IMR-90 (cell line): ENCODE measurements around the gene ELFN2. TPM values are rescaled to one million over a fixed set of nuclear protein-coding genes. Genes with fewer than 3 reads are reported as not detected.

Experiments
- ATAC-seq: fragments of 200-7000 bp; cut with Tn5 transposase; 2 replicates; pipeline ENCODE4 v1.9.1; 2020; ENCODE audit warnings: low read depth, mild to moderate bottlenecking, moderate library complexity
- BruUV-seq: library from RNA; stranded (reverse); fragments of 400-500 nt; replicated peaks from 2 replicates; lab custom pipeline; 2021; lab: Mats Ljungman, UMichigan
- CTCF ChIA-PET: fragments of 300-600 bp; formaldehyde crosslinking; extraction: SDS; loops from one replicate; lab custom pipeline; 2021; ENCODE audit warnings: antibody characterized with exemption; lab: Yijun Ruan, JAX
- POLR2A ChIA-PET: fragments of 300-600 bp; sonication (Branson Sonifier 250); formaldehyde crosslinking; loops from one replicate; lab custom pipeline; 2022; ENCODE audit warnings: antibody characterized with exemption; ENCODE audit not compliant: unreplicated experiment; lab: Charles Lee
- DNase-seq: peaks from one replicate; pipeline ENCODE4 v3.0.0; 2013
- H2AFZ ChIP-seq: replicated peaks from 2 replicates; pipeline ENCODE3; 2013; ENCODE audit warnings: low read length, mild to moderate bottlenecking; ENCODE audit not compliant: poor library complexity
- H2AK5ac ChIP-seq: 2 replicates; pipeline ENCODE4 v1.6.1; 2013; ENCODE audit warnings: low read depth, low read length, inconsistent platforms
- H2AK9ac ChIP-seq: replicated peaks from 2 replicates; pipeline ENCODE3; 2013; ENCODE audit warnings: mild to moderate bottlenecking, low read depth, low read length, moderate library complexity; ENCODE audit not compliant: poor library complexity
- H2BK120ac ChIP-seq: 2 replicates; pipeline ENCODE4 v1.6.1; 2013; ENCODE audit warnings: low read depth, low read length, inconsistent platforms
- H2BK15ac ChIP-seq: 3 replicates; pipeline ENCODE4 v1.6.1; 2013; ENCODE audit warnings: low read depth, low read length, inconsistent platforms
- H2BK20ac ChIP-seq: 2 replicates; pipeline ENCODE4 v1.6.1; 2013; ENCODE audit warnings: low read depth, mild to moderate bottlenecking, inconsistent platforms, low read length, moderate library complexity
- H2BK5ac ChIP-seq: 2 replicates; pipeline ENCODE4 v1.6.1; 2013; ENCODE audit warnings: mild to moderate bottlenecking, low read depth, low read length, inconsistent platforms; ENCODE audit not compliant: poor library complexity, severe bottlenecking
- H3K14ac ChIP-seq: replicated peaks from 2 replicates; pipeline ENCODE4 v1.6.1; 2013; ENCODE audit warnings: low read depth, low read length, inconsistent platforms
- H3K18ac ChIP-seq: 2 replicates; pipeline ENCODE4 v1.6.1; 2013; ENCODE audit warnings: low read depth, low read length, control low read depth
- H3K23ac ChIP-seq: 2 replicates; pipeline ENCODE4 v1.6.1; 2013; ENCODE audit warnings: low read depth, low read length, inconsistent platforms
- H3K27ac ChIP-seq: 2 replicates; pipeline ENCODE4 v1.5.1; 2013; ENCODE audit warnings: mild to moderate bottlenecking, control low read depth, low read length; ENCODE audit not compliant: insufficient read depth
- H3K27me3 ChIP-seq: 2 replicates; pipeline ENCODE4 v1.6.1; 2013; ENCODE audit warnings: low read length; ENCODE audit not compliant: control insufficient read depth, insufficient read depth
- H3K36me3 ChIP-seq: 2 replicates; pipeline ENCODE4 v1.6.1; 2013; ENCODE audit warnings: low read length, mixed read lengths; ENCODE audit not compliant: control insufficient read depth, insufficient read depth
- H3K4ac ChIP-seq: 2 replicates; pipeline ENCODE4 v1.6.1; 2013; ENCODE audit warnings: low read depth, low read length, inconsistent platforms
- H3K4me1 ChIP-seq: 2 replicates; pipeline ENCODE4 v1.6.1; 2013; ENCODE audit warnings: low read length, mixed read lengths; ENCODE audit not compliant: control insufficient read depth, insufficient read depth
- H3K4me2 ChIP-seq: 2 replicates; pipeline ENCODE4 v1.6.1; 2013; ENCODE audit warnings: low read depth, mild to moderate bottlenecking, control low read depth, low read length, moderate library complexity
- H3K4me3 ChIP-seq: 2 replicates; pipeline ENCODE4 v1.5.1; 2013; ENCODE audit warnings: low read depth, mild to moderate bottlenecking, control low read depth, low read length, moderate library complexity; ENCODE audit not compliant: insufficient read depth
- H3K56ac ChIP-seq: 2 replicates; pipeline ENCODE4 v1.6.1; 2013; ENCODE audit warnings: low read length, inconsistent platforms; ENCODE audit not compliant: insufficient read depth; ENCODE audit errors: extremely low read depth
- H3K79me1 ChIP-seq, 2 experiments: 2 replicates each; pipeline ENCODE4 v1.6.1; 2013; ENCODE audit warnings: low read length in 2 of 2, inconsistent platforms in 1 of 2, low read depth in 1 of 2
- H3K9ac ChIP-seq: 2 replicates; pipeline ENCODE4 v1.6.1; 2013; ENCODE audit warnings: low read depth, low read length, control low read depth
- H3K9me1 ChIP-seq: 2 replicates; pipeline ENCODE4 v1.6.1; 2013; ENCODE audit warnings: low read length, inconsistent platforms; ENCODE audit not compliant: insufficient read depth
- H3K9me3 ChIP-seq: 2 replicates; pipeline ENCODE4 v1.6.1; 2013; ENCODE audit warnings: low read length; ENCODE audit not compliant: control insufficient read depth, insufficient read depth
- H4K20me1 ChIP-seq: 2 replicates; pipeline ENCODE4 v1.6.1; 2013; ENCODE audit warnings: low read length, inconsistent platforms; ENCODE audit not compliant: insufficient read depth
- H4K5ac ChIP-seq: 2 replicates; pipeline ENCODE4 v1.6.1; 2013; ENCODE audit warnings: mild to moderate bottlenecking, low read depth, low read length, control low read depth
- H4K8ac ChIP-seq, 2 experiments: 2 replicates each; pipeline ENCODE4 v1.6.1; 2013; ENCODE audit warnings: low read depth in 2 of 2, low read length in 2 of 2, control low read depth in 1 of 2, inconsistent platforms in 1 of 2
- H4K91ac ChIP-seq: 2 replicates; pipeline ENCODE4 v1.6.1; 2013; ENCODE audit warnings: low read depth, low read length, inconsistent platforms; ENCODE audit not compliant: insufficient read depth
- CEBPB ChIP-seq: IDR thresholded peaks from 2 replicates; pipeline ENCODE4 v1.6.1; 2012; ENCODE audit warnings: low read depth, low read length, improper control_type of control experiment
- MAFK ChIP-seq: IDR thresholded peaks from 2 replicates; pipeline ENCODE4 v1.6.1; 2012; ENCODE audit warnings: low read depth, low read length, improper control_type of control experiment
- MXI1 ChIP-seq: IDR thresholded peaks from 2 replicates; pipeline ENCODE4 v1.6.1; 2012; ENCODE audit warnings: low read depth, mild to moderate bottlenecking, low read length, moderate library complexity, borderline replicate concordance
- WGBS, 2 experiments: methylation state at CpG; one replicate each; pipeline versions ENCODE4 v1.1.5 to v1.1.7; 2013; ENCODE audit warnings: missing lambda C conversion rate in 2 of 2; ENCODE audit not compliant: insufficient read length in 1 of 2; ENCODE audit errors: extremely low coverage in 2 of 2; 5-methylcytosine and 5-hydroxymethylcytosine counted together
- dilution Hi-C: fragments of 300-500 bp; cut with HindIII; formaldehyde crosslinking; loops from one replicate; pipeline ENCODE4 v1.14.3; 2018; ENCODE audit warnings: low sequenced_read_pairs; ENCODE audit not compliant: unreplicated experiment
- in situ Hi-C: fragments of 300-500 bp; cut with MboI; formaldehyde crosslinking; loops from 3 replicates; pipeline ENCODE4 v1.14.3; 2019; ENCODE audit warnings: low sequenced_read_pairs, inconsistent platforms, mixed read lengths
- intact Hi-C: fragments of 100-400 bp; cut with micrococcal nuclease; formaldehyde crosslinking; loops from 2 replicates; pipeline ENCODE4 v1.10.0; 2022
- polyA plus RNA-seq, 3 experiments: library from polyadenylated mRNA; depleted of rRNA; stranded (reverse); fragments of >200 nt; gene quantifications; 2 replicates each; pipeline ENCODE4 v1.2.3, GENCODE V29; 2012; ENCODE audit warnings: low replicate concordance in 1 of 3
- total RNA-seq: library from RNA; depleted of rRNA; stranded (reverse); fragments of >200 nt; gene quantifications from 2 replicates; pipeline ENCODE4 v1.2.3, GENCODE V29; 2012

ELFN2 gene
- total and polyA plus RNA-seq, 2 of the 4 experiments (the other 2 are of a cell fraction), result 0.72 to 5.0 TPM

- H4K8ac ChIP-seq, result 0 out of 4 replicates have a peak overlapping the region, but pooled peaks of 1 of the 2 experiments have one; percentile 57
- peak overlapping the region; percentile 76; the same call in 1 of the 2 replicates for H3K9ac ChIP-seq
- no peak overlapping the region for H3K18ac ChIP-seq
- H2AFZ ChIP-seq, result peak overlapping the region; percentile 79
- ATAC-seq (peak; percentile 21), DNase-seq (peak; percentile 45)
- H3K4ac ChIP-seq, result peak overlapping the region; percentile 41
- H3K4me3 ChIP-seq, result peak overlapping the region; percentile 88
- 13% methylated on average over 19 of the region's 43 CpGs; no CpG with 5 or more reads in 1 of the 2 experiments for WGBS, 2 experiments
- CTCF ChIA-PET, result no interaction called here
- POLR2A ChIA-PET, result no interaction called here
- peak overlapping the region; percentile 38 for H2BK120ac ChIP-seq
- H3K14ac ChIP-seq, result 0 out of 2 replicates have a peak overlapping the region, but pooled peaks have one; percentile 10
- no peak overlapping the region; the same call in 1 of the 2 replicates for H3K56ac ChIP-seq
- H3K9me1 ChIP-seq, result peaks cover 12% of the 10 kb centered on the region
- TF ChIP-seq CEBPB (0 out of 2 replicates have a peak, but pooled peaks have one; percentile 17), MAFK (no peak), MXI1 (peak; percentile 18; the same call in 1 of the 2 replicates)
- H2AK5ac ChIP-seq, result peak overlapping the region; percentile 90
- dilution Hi-C loops (no loop called here), in situ Hi-C loops (no loop called here), intact Hi-C loops (no loop called here)
- peak overlapping the region; percentile 62 for H3K23ac ChIP-seq
- H3K4me1 ChIP-seq, result peaks cover 9% of the 10 kb centered on the region
- H4K5ac ChIP-seq, result no peak overlapping the region
- peaks cover 6% of the 10 kb centered on the region for H4K20me1 ChIP-seq
- peaks cover 3 to 17% of the 10 kb centered on the region in 2 experiments; a peak in 1 of 4 replicates for H3K79me1 ChIP-seq
- H4K91ac ChIP-seq, result peak overlapping the region; percentile 13; the same call in 1 of the 2 replicates
- peak overlapping the region; percentile 87 for H2AK9ac ChIP-seq
- H3K27ac ChIP-seq, result peak overlapping the region; percentile 12; the same call in 1 of the 2 replicates
- no TSS peak for BruUV-seq
- H2BK5ac ChIP-seq, result peak overlapping the region; percentile 29
- peak overlapping the region; percentile 5; the same call in 1 of the 3 replicates for H2BK15ac ChIP-seq
- 0 out of 2 replicates have a peak overlapping the region, but pooled peaks have one; percentile 5 for H2BK20ac ChIP-seq
- H3K9me3 ChIP-seq, result no peaks in the 10 kb centered on the region
- H3K27me3 ChIP-seq, result no peaks in the 10 kb centered on the region
- H3K4me2 ChIP-seq, result peak overlapping the region; percentile 78
- no peaks in the 10 kb centered on the region for H3K36me3 ChIP-seq
Observed at GRCh38 chr22:37425800-37426705, 1.2 kb downstream of the ELFN2 start.
